GM10266 (cell line): ENCODE measurements around the gene RBMS2.

Source experiments
- DNase-seq: peaks from one replicate; pipeline ENCODE4 v3.0.0; 2012; ENCODE audit errors: extremely low spot score
- TF ChIP-seq, protein P1 (sequence below): IDR thresholded peaks from 2 replicates; pipeline ENCODE4 v1.5.1; 2012; ENCODE audit warnings: mild to moderate bottlenecking, low read depth; ENCODE audit not compliant: control insufficient read depth, insufficient read depth; ENCODE audit errors: missing control alignments

The RBMS2 gene

DNA sequence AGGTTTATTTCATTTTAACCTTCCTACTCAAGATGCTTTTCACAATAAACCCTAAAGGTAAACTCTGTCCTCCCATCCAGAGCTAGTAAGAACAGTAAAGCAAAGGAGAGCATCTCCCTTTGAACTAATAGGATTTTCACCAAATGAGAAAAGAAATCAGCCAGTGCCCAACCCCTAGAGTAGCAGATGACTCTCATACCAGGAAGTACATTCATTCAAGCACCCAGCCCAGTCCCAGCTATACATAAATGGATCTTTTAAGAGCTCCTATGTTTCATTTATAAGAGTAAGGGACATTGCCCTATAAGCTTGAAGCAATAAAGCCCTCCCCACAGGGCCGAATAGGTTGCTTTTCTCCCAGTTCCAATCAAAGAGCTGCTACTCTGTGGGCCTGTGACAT, 100.9 kb downstream of the RBMS2 start:
- DNase-seq = no peak
- TF ChIP-seq, protein P1, sequence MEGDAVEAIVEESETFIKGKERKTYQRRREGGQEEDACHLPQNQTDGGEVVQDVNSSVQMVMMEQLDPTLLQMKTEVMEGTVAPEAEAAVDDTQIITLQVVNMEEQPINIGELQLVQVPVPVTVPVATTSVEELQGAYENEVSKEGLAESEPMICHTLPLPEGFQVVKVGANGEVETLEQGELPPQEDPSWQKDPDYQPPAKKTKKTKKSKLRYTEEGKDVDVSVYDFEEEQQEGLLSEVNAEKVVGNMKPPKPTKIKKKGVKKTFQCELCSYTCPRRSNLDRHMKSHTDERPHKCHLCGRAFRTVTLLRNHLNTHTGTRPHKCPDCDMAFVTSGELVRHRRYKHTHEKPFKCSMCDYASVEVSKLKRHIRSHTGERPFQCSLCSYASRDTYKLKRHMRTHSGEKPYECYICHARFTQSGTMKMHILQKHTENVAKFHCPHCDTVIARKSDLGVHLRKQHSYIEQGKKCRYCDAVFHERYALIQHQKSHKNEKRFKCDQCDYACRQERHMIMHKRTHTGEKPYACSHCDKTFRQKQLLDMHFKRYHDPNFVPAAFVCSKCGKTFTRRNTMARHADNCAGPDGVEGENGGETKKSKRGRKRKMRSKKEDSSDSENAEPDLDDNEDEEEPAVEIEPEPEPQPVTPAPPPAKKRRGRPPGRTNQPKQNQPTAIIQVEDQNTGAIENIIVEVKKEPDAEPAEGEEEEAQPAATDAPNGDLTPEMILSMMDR = no peak

DNA sequence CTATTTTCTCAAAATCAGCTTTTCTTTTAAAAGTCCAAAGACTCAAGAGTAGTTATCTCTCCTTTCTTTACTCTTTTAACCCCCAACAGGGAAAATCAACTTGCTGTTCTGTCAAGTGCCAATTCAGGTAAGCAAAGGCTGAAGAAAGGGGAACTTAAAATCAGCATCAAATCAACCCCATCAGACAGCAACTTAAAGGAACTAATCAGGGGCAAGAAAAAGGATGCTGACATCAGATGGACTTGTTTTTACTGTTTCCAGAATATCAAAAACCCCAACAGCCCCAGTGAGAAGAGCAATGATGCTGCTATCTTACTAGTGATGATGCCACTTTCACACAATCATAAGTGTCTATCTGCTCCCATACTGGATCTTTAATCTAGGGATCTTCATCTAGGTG, 105.1 kb downstream of the RBMS2 start:
- no peak for DNase-seq

DNA sequence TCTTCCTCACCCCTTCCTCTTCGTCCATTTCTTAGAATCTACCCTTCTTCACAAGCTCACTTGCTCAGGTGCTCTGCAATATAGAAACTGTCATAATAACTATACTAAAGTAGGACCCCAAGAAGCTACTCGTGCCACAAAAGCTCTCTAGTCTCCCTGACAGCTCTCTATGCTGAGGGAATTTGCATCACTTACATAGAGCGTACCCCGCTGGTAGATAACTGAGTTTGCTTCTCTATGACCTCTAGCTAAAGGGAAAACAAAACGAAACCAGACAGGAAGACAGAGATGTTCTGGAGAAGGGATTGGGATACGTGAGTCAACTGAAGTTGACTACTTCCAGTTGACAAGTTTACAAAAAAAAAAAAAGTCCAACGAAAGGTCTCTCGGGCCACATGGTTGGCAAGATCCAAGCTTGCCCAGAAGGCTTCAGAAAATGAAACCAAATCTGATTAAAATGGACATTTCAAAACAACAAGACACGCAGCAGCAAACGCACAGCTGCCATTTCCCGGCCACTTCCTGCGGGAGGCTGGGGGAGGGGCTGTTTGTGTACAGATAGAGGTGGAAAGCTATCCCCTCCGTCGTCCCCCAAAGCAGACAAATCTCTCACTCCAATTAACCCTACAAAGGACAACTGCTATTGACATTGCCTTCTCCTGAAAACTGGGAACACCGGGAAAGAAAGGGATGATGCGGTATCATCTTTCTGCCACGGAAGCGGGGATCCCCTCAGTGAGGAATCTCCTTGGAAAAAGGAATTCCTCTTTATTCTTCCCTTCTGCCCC, 107.2 kb downstream of the RBMS2 start:
- peak; percentile 43 for DNase-seq
- TF ChIP-seq, protein P1 = no peak

More for the DNA sequence above, 105.1 kb downstream of the RBMS2 start:
- TF ChIP-seq, protein P1 = no peak

DNA sequence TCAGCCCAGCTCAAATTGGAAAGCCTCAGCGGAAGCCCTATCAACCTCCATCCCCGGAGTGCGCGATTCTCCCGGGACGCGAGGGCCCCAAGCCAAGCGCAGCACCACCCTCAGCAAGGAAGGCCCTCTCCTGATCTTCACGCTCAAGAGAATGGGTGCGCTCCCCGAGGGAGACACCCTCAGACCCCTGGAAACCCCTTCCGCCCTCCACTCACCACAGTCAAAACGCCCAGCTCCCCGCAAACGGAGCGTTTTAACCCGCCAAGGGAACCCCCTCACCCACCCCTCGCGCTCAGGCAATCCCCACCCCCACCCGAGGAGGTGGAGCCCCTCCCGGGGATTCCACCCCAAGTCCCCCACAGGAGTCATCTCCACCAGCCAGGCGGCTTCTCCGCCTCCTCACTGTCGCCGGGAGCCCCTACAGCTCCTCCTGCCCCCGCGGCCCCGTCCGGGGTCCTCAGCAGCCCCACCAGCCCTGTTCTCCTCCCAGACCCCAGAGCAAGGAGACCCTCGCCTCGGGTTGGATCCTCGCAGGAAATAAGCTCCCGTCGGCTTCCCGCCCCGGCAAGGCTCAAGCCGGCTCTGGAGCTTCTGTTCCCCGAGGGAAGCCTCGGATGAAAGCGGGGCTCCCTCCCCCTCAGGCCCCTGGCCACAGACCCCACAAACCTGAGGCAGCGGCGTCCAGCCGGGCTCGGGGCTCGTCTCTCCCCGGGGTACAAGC, 108.0 kb downstream of the RBMS2 start:
- DNase-seq = peak; percentile 56
- TF ChIP-seq, protein P1 = no peak

DNA sequence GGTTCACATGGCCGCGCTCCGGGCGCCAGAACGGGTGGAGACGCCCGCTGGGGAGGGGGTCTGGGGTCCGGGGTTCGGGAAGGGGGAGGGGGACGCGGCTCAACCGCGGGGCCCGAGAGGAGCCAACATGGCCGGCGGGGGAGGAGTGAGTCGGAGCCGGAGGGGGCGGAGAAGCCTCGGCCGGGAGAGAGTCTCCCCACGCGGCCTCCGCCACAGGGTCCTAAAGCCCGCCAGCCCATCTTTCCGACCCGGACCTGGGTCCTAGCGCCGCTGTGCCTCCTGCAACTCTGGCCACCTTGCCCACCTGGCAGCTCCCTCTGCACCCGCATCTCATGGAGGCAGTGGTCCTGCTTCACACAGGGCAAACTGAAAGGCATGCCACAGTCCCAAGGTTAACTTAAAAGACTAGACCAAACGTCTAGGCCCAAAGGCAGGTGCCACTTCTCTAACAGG, 108.6 kb downstream of the RBMS2 start, which contains the start of gene BAZ2A:
Gene BAZ2A (minus strand): TSS at position 147 of the 453 bp plus-strand sequence. CDS start 12,796 bp downstream, outside the sequence.
- TF ChIP-seq, protein P1 = no peak
- peak; percentile 90 for DNase-seq

DNA sequence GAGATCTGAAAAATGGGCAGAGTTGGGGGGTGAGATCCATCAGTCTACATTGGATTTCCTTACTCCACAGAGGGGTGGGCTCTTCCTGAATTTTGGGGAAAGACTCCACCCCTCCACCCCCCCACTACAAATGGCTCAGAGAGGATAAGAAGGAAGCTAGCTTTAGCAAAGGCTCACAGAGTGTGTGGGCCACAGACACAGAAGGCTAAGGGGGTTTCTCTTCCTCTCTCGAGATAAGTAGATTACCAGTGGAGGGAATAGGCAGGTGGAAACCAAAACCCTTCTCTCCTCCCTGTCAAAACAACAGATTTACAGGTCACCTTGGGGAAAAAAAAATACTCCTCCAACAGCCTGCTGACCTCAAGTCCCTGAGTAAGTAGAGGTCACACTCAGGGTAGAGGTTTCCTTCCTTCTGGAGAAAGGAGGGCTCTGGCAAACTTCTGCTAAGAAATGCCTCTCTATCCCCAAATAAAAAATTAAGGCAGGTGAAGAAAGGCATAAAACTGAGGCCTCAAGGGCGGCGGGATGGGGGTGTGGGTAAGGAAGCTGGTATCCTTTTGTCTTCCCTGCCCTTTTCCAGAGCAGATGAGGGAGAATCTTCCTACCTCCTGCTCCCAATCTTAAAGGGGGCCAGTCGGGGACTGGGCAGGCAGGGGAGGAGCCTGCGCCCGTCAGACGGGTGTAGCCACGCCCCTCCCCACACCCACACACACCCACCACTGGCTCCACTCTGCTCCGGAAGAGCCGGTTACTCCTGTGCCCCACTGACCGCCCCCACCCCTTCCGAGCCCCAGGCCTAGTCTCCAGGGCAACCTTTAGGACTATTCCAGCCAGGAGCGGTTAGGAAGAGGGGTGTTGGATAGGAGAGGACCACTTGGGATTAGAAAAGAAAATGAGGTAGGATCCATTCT, 110.4 kb downstream of the RBMS2 start:
- TF ChIP-seq, protein P1 = no peak
- DNase-seq = peak; percentile 75
